HCT116 (cell line): ENCODE results near the gene DLG2.

Source experiments
- CEBPB ChIP-seq: IDR thresholded peaks from 2 replicates; pipeline ENCODE4 v1.6.1; 2012; ENCODE audit warnings: low read depth
- EZH2 ChIP-seq: fragments of 200-600 bp; sonication (generic); IDR thresholded peaks from 2 replicates; pipeline ENCODE4 v1.6.1; 2017; ENCODE audit warnings: antibody characterized with exemption, mixed run types
- EZH2phosphoT487 ChIP-seq: fragments of 200-600 bp; IDR thresholded peaks from 2 replicates; pipeline ENCODE4 v1.6.1; 2018; ENCODE audit warnings: antibody characterized with exemption, borderline replicate concordance
- POLR2A ChIP-seq: IDR thresholded peaks from 2 replicates; pipeline ENCODE4 v1.7.0; 2011; ENCODE audit warnings: borderline replicate concordance; ENCODE audit not compliant: insufficient read depth, insufficient read length; ENCODE audit errors: extremely low read depth
- POLR2AphosphoS5 ChIP-seq: IDR thresholded peaks from 2 replicates; pipeline ENCODE4 v1.6.1; 2011; ENCODE audit warnings: mild to moderate bottlenecking, low read depth, low read length, moderate library complexity
- YY1 ChIP-seq: IDR thresholded peaks from 2 replicates; pipeline ENCODE4 v1.6.1; 2011; ENCODE audit warnings: low read length, low read depth, moderate library complexity, mild to moderate bottlenecking; ENCODE audit not compliant: insufficient replicate concordance; ENCODE audit errors: extremely low read depth
- TF ChIP-seq, protein P1 (sequence below), 3 experiments: fragments of 200-600 bp in 1 of 3; sonication (generic) in 1 of 3; IDR thresholded peaks in 2 of 3; conservative IDR thresholded peaks in 1 of 3; 2 replicates each; pipeline ENCODE4 v1.5.1; 2012 to 2017; ENCODE audit warnings: low read depth in 2 of 3, low read length in 2 of 3, antibody characterized with exemption in 1 of 3, borderline replicate concordance in 1 of 3, control low read depth in 1 of 3, mild to moderate bottlenecking in 1 of 3, mixed read lengths in 1 of 3, mixed run types in 1 of 3, moderate library complexity in 1 of 3; ENCODE audit not compliant: insufficient read depth in 1 of 3
- TF ChIP-seq, protein P2 (sequence below): IDR thresholded peaks from 2 replicates; pipeline ENCODE4 v1.6.1; 2011; ENCODE audit warnings: mild to moderate bottlenecking, low read length, moderate library complexity; ENCODE audit not compliant: insufficient replicate concordance; ENCODE audit errors: extremely low read depth

DNA sequence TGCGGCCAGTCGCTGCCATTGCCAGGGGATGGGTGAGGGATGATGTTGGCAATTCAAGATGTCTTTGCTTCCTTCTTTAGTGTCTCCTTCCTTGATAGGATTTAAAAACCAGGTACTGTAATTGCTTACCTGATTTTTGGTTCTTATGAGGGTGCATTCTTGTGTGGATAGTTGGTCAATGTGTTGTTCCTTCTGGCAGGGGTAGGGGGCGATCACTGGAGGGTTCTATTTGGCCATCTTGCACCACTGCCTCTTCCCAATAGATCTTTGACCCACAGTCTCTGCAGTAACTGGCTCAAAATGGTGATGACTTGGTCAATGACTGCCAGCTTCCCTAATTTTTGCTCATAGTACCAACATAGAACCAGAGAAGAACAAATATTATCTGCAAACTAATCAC lies 680.1 kb downstream of the DLG2 start:
- TF ChIP-seq, protein P1, sequence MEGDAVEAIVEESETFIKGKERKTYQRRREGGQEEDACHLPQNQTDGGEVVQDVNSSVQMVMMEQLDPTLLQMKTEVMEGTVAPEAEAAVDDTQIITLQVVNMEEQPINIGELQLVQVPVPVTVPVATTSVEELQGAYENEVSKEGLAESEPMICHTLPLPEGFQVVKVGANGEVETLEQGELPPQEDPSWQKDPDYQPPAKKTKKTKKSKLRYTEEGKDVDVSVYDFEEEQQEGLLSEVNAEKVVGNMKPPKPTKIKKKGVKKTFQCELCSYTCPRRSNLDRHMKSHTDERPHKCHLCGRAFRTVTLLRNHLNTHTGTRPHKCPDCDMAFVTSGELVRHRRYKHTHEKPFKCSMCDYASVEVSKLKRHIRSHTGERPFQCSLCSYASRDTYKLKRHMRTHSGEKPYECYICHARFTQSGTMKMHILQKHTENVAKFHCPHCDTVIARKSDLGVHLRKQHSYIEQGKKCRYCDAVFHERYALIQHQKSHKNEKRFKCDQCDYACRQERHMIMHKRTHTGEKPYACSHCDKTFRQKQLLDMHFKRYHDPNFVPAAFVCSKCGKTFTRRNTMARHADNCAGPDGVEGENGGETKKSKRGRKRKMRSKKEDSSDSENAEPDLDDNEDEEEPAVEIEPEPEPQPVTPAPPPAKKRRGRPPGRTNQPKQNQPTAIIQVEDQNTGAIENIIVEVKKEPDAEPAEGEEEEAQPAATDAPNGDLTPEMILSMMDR (IDR thresholded peaks at IDR 0.05 in 2 of 3, conservative IDR thresholded peaks at IDR 0.05 in 1 of 3; ENCODE audit: borderline replicate concordance in 1 of 3, insufficient read depth in 1 of 3, low read depth in 2 of 3, low read length in 2 of 3), result peak in 1 of 3 experiments; percentile 14; a peak in 1 of 6 replicates
- TF ChIP-seq EZH2 (no peak), POLR2A (no peak), YY1 (no peak), POLR2AphosphoS5 (no peak), CEBPB (no peak), EZH2phosphoT487 (no peak)
- TF ChIP-seq, protein P2, sequence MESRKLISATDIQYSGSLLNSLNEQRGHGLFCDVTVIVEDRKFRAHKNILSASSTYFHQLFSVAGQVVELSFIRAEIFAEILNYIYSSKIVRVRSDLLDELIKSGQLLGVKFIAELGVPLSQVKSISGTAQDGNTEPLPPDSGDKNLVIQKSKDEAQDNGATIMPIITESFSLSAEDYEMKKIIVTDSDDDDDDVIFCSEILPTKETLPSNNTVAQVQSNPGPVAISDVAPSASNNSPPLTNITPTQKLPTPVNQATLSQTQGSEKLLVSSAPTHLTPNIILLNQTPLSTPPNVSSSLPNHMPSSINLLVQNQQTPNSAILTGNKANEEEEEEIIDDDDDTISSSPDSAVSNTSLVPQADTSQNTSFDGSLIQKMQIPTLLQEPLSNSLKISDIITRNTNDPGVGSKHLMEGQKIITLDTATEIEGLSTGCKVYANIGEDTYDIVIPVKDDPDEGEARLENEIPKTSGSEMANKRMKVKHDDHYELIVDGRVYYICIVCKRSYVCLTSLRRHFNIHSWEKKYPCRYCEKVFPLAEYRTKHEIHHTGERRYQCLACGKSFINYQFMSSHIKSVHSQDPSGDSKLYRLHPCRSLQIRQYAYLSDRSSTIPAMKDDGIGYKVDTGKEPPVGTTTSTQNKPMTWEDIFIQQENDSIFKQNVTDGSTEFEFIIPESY, result no peak
